Liver (tissue), 9 donors: ENCODE results near the gene APOB. TPM values are rescaled to one million over a fixed set of nuclear protein-coding genes. Genes with fewer than 3 reads are reported as not detected.

Experiments
- DNase-seq: peaks from one replicate; pipeline ENCODE4 v3.0.0-alpha.2; 2017; ENCODE audit warnings: low spot score
- H3K27ac ChIP-seq, 2 donors: one replicate each; pipeline ENCODE4 v1.7.0; 2013; ENCODE audit warnings: inconsistent platforms in 2 of 2, low read length in 2 of 2, control low read depth in 1 of 2, low read depth in 1 of 2, mild to moderate bottlenecking in 1 of 2
- H3K27me3 ChIP-seq, 4 donors: one replicate each; pipeline versions ENCODE4 v1.6.1 to v1.7.0; 2013; ENCODE audit warnings: low read length in 3 of 4, inconsistent platforms in 1 of 4, mild to moderate bottlenecking in 1 of 4, moderate library complexity in 1 of 4; ENCODE audit not compliant: control insufficient read depth in 4 of 4, insufficient read depth in 4 of 4
- H3K36me3 ChIP-seq, 4 donors: one replicate each; pipeline versions ENCODE4 v1.6.1 to v1.7.0; 2013; ENCODE audit warnings: low read length in 3 of 4, mild to moderate bottlenecking in 3 of 4, low read depth in 1 of 4, moderate library complexity in 1 of 4; ENCODE audit not compliant: control insufficient read depth in 4 of 4, insufficient read depth in 3 of 4
- H3K4me1 ChIP-seq, 4 donors: one replicate each; pipeline versions ENCODE4 v1.6.1 to v1.7.0; 2013; ENCODE audit warnings: low read length in 3 of 4, mild to moderate bottlenecking in 3 of 4, moderate library complexity in 1 of 4; ENCODE audit not compliant: control insufficient read depth in 4 of 4, insufficient read depth in 4 of 4
- H3K4me3 ChIP-seq, 3 donors: one replicate each; pipeline versions ENCODE4 v1.6.1 to v1.7.0; 2013; ENCODE audit warnings: low read length in 3 of 3, control low read depth in 1 of 3, low read depth in 1 of 3, mild to moderate bottlenecking in 1 of 3
- H3K9ac ChIP-seq, 2 donors: one replicate each; pipeline ENCODE4 v1.7.0; 2013; ENCODE audit warnings: low read length in 2 of 2, mild to moderate bottlenecking in 2 of 2, moderate library complexity in 2 of 2, control low read depth in 1 of 2, low read depth in 1 of 2
- H3K9me3 ChIP-seq, 4 donors: one replicate each; pipeline versions ENCODE4 v1.6.1 to v1.7.0; 2013; ENCODE audit warnings: low read length in 3 of 4; ENCODE audit not compliant: control insufficient read depth in 4 of 4
- ATF3 ChIP-seq: IDR thresholded peaks from 2 replicates; pipeline ENCODE4 v1.6.1; 2016; ENCODE audit warnings: antibody characterized with exemption
- CTCF ChIP-seq: fragments of 150-350 bp; IDR thresholded peaks from 2 replicates; pipeline ENCODE4 v1.5.1; 2017; ENCODE audit warnings: improper control_type of control experiment, low read depth, low read length; ENCODE audit not compliant: missing input control
- EGR1 ChIP-seq, 2 donors: IDR thresholded peaks; 2 replicates each; pipeline ENCODE4 v1.6.1; 2016 to 2018; ENCODE audit warnings: antibody characterized with exemption in 2 of 2, low read depth in 2 of 2
- FOXA1 ChIP-seq: IDR thresholded peaks from 2 replicates; pipeline ENCODE4 v1.6.1; 2016; ENCODE audit warnings: antibody characterized with exemption
- FOXA2 ChIP-seq: IDR thresholded peaks from 2 replicates; pipeline ENCODE4 v1.6.1; 2016; ENCODE audit warnings: antibody characterized with exemption
- GABPA ChIP-seq, 2 donors: IDR thresholded peaks in 1 of 2; conservative IDR thresholded peaks in 1 of 2; 2 replicates each; pipeline ENCODE4 v1.6.1; 2016; ENCODE audit warnings: antibody characterized with exemption in 2 of 2, mild to moderate bottlenecking in 1 of 2, moderate library complexity in 1 of 2
- HNF4A ChIP-seq, 2 donors: conservative IDR thresholded peaks; 2 replicates each; pipeline ENCODE4 v1.6.1; 2016; ENCODE audit warnings: antibody characterized with exemption in 2 of 2, mild to moderate bottlenecking in 2 of 2
- HNF4G ChIP-seq: IDR thresholded peaks from 2 replicates; pipeline ENCODE4 v1.6.1; 2016; ENCODE audit warnings: antibody characterized with exemption
- JUND ChIP-seq, 2 donors: IDR thresholded peaks; 2 replicates each; pipeline ENCODE4 v1.6.1; 2016; ENCODE audit warnings: antibody characterized with exemption in 2 of 2
- MAX ChIP-seq: IDR thresholded peaks from 2 replicates; pipeline ENCODE4 v1.6.1; 2016; ENCODE audit warnings: antibody characterized with exemption
- NR2F2 ChIP-seq: IDR thresholded peaks from 2 replicates; pipeline ENCODE4 v1.6.1; 2016; ENCODE audit warnings: antibody characterized with exemption
- RAD21 ChIP-seq, 2 donors: IDR thresholded peaks; 2 replicates each; pipeline ENCODE4 v1.6.1; 2016; ENCODE audit warnings: antibody characterized with exemption in 2 of 2, mild to moderate bottlenecking in 2 of 2
- REST ChIP-seq: IDR thresholded peaks from 2 replicates; pipeline ENCODE4 v1.6.1; 2016; ENCODE audit warnings: antibody characterized with exemption, mild to moderate bottlenecking
- RXRA ChIP-seq, 2 donors: IDR thresholded peaks; 2 replicates each; pipeline ENCODE4 v1.6.1; 2017 to 2018; ENCODE audit warnings: antibody characterized with exemption in 2 of 2, mild to moderate bottlenecking in 1 of 2
- SP1 ChIP-seq: IDR thresholded peaks from 2 replicates; pipeline ENCODE4 v1.6.1; 2018; ENCODE audit warnings: antibody characterized with exemption, mild to moderate bottlenecking
- TAF1 ChIP-seq: conservative IDR thresholded peaks from 2 replicates; pipeline ENCODE4 v1.6.1; 2016; ENCODE audit warnings: antibody characterized with exemption, mild to moderate bottlenecking
- YY1 ChIP-seq: IDR thresholded peaks from 2 replicates; pipeline ENCODE4 v1.6.1; 2016; ENCODE audit warnings: antibody characterized with exemption, mild to moderate bottlenecking
- ZBTB33 ChIP-seq: IDR thresholded peaks from 2 replicates; pipeline ENCODE4 v1.6.1; 2016; ENCODE audit warnings: antibody characterized with exemption
- WGBS: extraction: QIAGEN DNeasy Blood & Tissue Kit; methylation state at CpG from one replicate; pipeline ENCODE4 v1.1.7; 2013; 5-methylcytosine and 5-hydroxymethylcytosine counted together
- polyA plus RNA-seq, 2 donors: library from polyadenylated mRNA; stranded (reverse) in 1 of 2; unstranded in 1 of 2; fragments of 200-250 nt in 1 of 2; fragments of >200 nt in 1 of 2; fragmentation: Nextera tagmentation in 1 of 2; extraction: Ambion mirVana in 1 of 2; gene quantifications; one replicate each; pipeline versions ENCODE4 v1.2.1 to v1.2.3, GENCODE V29; 2013 to 2015
- total RNA-seq, 2 donors: library from RNA; depleted of rRNA; stranded (reverse); fragments of >200 nt; gene quantifications; one replicate each; pipeline ENCODE4 v1.2.3, GENCODE V29; 2014
- donor health status: healthy.
- donor health status: healthy.
- donor health status: healthy.
- donor health status: healthy.
- donor health status: healthy.

Gene APOB
- total and polyA plus RNA-seq, 4 donors: 431 to 2,949 (median 1,463) TPM

- Histone ChIP-seq H3K9me3 (no peaks in the 10 kb centered on the region), H3K36me3 (peaks cover 6 to 28% (median 25%) of the 10 kb centered on the region in 4 donors), H3K4me3 (no peak overlapping the region), H3K9ac (no peak overlapping the region), H3K27me3 (no peaks in the 10 kb centered on the region), H3K27ac (no peak overlapping the region), H3K4me1 (no peaks in the 10 kb centered on the region)
- TF ChIP-seq GABPA (IDR thresholded peaks at IDR 0.05 in 1 of 2, conservative IDR thresholded peaks at IDR 0.05 in 1 of 2): no peak
- TF ChIP-seq NR2F2: no peak
- peak; percentile 9 for TF ChIP-seq ATF3
- peak; percentile 33 for TF ChIP-seq HNF4G
- no peak for TF ChIP-seq SP1
- peak in 1 of 2 donors; percentile 53 for TF ChIP-seq EGR1 (IDR thresholded peaks at IDR 0.05; ENCODE audit: low read depth in 2 of 2)
- no peak for TF ChIP-seq REST
- TF ChIP-seq HNF4A (conservative IDR thresholded peaks at IDR 0.05): peak; percentile 8 to 47
- no peak for TF ChIP-seq FOXA1
- TF ChIP-seq JUND (IDR thresholded peaks at IDR 0.05): no peak
- TF ChIP-seq YY1: no peak
- peak in 1 of 2 donors; percentile 5 for TF ChIP-seq RAD21 (IDR thresholded peaks at IDR 0.05)
- no peak for TF ChIP-seq RXRA (IDR thresholded peaks at IDR 0.05)
- TF ChIP-seq TAF1: no peak
- TF ChIP-seq ZBTB33: no peak
- no peak for TF ChIP-seq CTCF
- no peak for TF ChIP-seq FOXA2
- no peak for TF ChIP-seq MAX
- WGBS: 67% methylated on average over 5 of the region's 5 CpGs
- no peak for DNase-seq
Observed at GRCh38 chr2:20998972-20999905, 44.6 kb downstream of the APOB start.
